NCI-H1694 (cell line): ENCODE measurements around the gene PAQR7.

ENCODE experiments used
- DNase-seq: peaks from one replicate; lab custom pipeline; 2025; lab: John Stamatoyannopoulos, UW

Gene PAQR7

GRCh38 chr1:25816112-25816718, 59.3 kb downstream of the PAQR7 start:
- no peak for DNase-seq

GRCh38 chr1:25815208-25816111, 60.0 kb downstream of the PAQR7 start:
- DNase-seq: no peak

- no peak for DNase-seq
These were observed 60.9 kb downstream of the PAQR7 start for GRCh38 chr1:25814549-25815087.

GRCh38 chr1:25813734-25814471, 61.6 kb downstream of the PAQR7 start:
- DNase-seq: no peak

GRCh38 chr1:25813071-25813733, 62.3 kb downstream of the PAQR7 start:
- no peak for DNase-seq
